A549 (cell line): ENCODE results near the gene AKAP8.

Experiments used
- CBX8 ChIP-seq: fragments of 200-600 bp; sonication (generic); IDR thresholded peaks from 2 replicates; pipeline ENCODE4 v1.6.1; 2016
- CEBPB ChIP-seq, 2 experiments: fragments of >200 bp in 1 of 2; sonication (Bioruptor Twin) in 1 of 2; formaldehyde crosslinking in 1 of 2; IDR thresholded peaks; 2 replicates each; pipeline ENCODE4 v1.6.1; 2012 to 2016
- CTCF ChIP-seq: fragments of >200 bp; sonication (Bioruptor Twin); formaldehyde crosslinking; IDR thresholded peaks from 3 replicates; pipeline ENCODE4 v1.5.1; 2016
- ELK1 ChIP-seq: fragments of 150-350 bp; IDR thresholded peaks from 2 replicates; pipeline ENCODE4 v1.6.1; 2014; ENCODE audit warnings: low read depth, mild to moderate bottlenecking, low read length
- FOSL2 ChIP-seq, 2 experiments: fragments of 450-650 bp in 1 of 2; fragments of >200 bp in 1 of 2; sonication (Bioruptor Twin) in 1 of 2; formaldehyde crosslinking; IDR thresholded peaks; 2 replicates each; pipeline versions ENCODE4 v1.5.0 to v1.6.1; 2016 to 2020; ENCODE audit warnings: mild to moderate bottlenecking in 1 of 2, moderate library complexity in 1 of 2
- HDAC2 ChIP-seq: fragments of 200-600 bp; sonication (generic); IDR thresholded peaks from 2 replicates; pipeline ENCODE4 v1.6.1; 2016
- HMGXB4 ChIP-seq: fragments of 250-450 bp; sonication (Bioruptor Pico); IDR thresholded peaks from 2 replicates; pipeline ENCODE4 v1.5.0; 2021; ENCODE audit warnings: mild to moderate bottlenecking, moderate library complexity, borderline replicate concordance
- JUN ChIP-seq, 2 experiments: fragments of >200 bp; sonication (Bioruptor Twin); formaldehyde crosslinking; IDR thresholded peaks; 2 replicates in 1 of 2; 3 replicates in 1 of 2; pipeline ENCODE4 v1.6.1; 2016 to 2017
- MAX ChIP-seq: IDR thresholded peaks from 2 replicates; pipeline ENCODE4 v1.6.1; 2012
- NR3C1 ChIP-seq: fragments of >200 bp; sonication (Bioruptor Twin); formaldehyde crosslinking; IDR thresholded peaks from 3 replicates; pipeline ENCODE4 v1.6.1; 2017
- POLR2A ChIP-seq: IDR thresholded peaks from 2 replicates; pipeline ENCODE4 v1.6.1; 2012; ENCODE audit warnings: mild to moderate bottlenecking, low read length
- REST ChIP-seq: fragments of 200-600 bp; sonication (generic); IDR thresholded peaks from 2 replicates; pipeline ENCODE4 v1.6.1; 2016; ENCODE audit warnings: antibody characterized with exemption, mild to moderate bottlenecking, moderate library complexity

- TF ChIP-seq CTCF (no peak), ELK1 (no peak), HMGXB4 (CRISPR knock-in tag) (no peak), CEBPB (IDR thresholded peaks at IDR 0.05) (no peak), POLR2A (no peak), JUN (IDR thresholded peaks at IDR 0.05) (no peak), CBX8 (no peak), MAX (no peak), HDAC2 (no peak), REST (no peak), NR3C1 (no peak), FOSL2 (IDR thresholded peaks at IDR 0.05) (no peak), FOSL2 (CRISPR knock-in tag; IDR thresholded peaks at IDR 0.05) (no peak)
Observed at GRCh38 chr19:15368051-15368632, 11.4 kb downstream of the AKAP8 start.
